PC-3 (cell line): Measurements from ENCODE around the gene ASTN2.

Experiments
- CTCF ChIP-seq: fragments of 300-600 bp; sonication (generic); conservative IDR thresholded peaks from 2 replicates; pipeline ENCODE4 v1.5.1; 2017; ENCODE audit warnings: antibody characterized with exemption, low read depth, mild to moderate bottlenecking, low read length
- EZH2 ChIP-seq: fragments of 300-600 bp; sonication (generic); IDR thresholded peaks from one replicate; pipeline ENCODE4 v1.6.1; 2017; ENCODE audit warnings: antibody characterized with exemption, mild to moderate bottlenecking, low read length; ENCODE audit not compliant: unreplicated experiment

DNA sequence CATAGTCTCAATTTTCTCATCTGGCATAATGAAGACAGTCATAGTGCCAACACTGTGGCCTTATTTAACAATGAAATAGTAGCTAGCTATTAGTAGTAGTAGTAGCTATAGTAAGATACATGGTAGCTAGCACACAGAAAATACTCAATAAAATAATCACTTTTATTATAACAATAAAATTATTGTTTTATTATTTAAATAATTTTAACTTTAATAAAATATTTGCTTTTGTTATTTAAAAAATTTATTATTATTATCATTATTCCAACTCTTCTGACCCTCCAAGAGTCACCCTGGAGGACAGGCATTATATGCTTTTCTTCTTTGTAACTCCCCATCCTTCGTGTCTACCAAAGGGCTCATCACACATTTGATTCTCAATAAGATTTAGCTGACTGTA is 475.7 kb downstream of the ASTN2 start:
- TF ChIP-seq CTCF (no peak), EZH2 (no peak)
